GM23338 (cell line): ENCODE data around the gene PPP2R2D. TPM values are rescaled to one million over a fixed set of nuclear protein-coding genes. Genes with fewer than 3 reads are reported as not detected.

ENCODE experiments used
- ATAC-seq: fragments of 200-7000 bp; cut with Tn5 transposase; 3 replicates; pipeline ENCODE4 v1.9.1; 2020
- DNase-seq: peaks from one replicate; pipeline ENCODE4 v3.0.0-alpha.2; 2015; ENCODE audit warnings: low spot score
- H2AFZ ChIP-seq: fragments of 200-600 bp; sonication (generic); 2 replicates; pipeline ENCODE4 v1.8.0; 2016; ENCODE audit warnings: antibody characterized with exemption, mild to moderate bottlenecking, moderate library complexity
- H3F3A ChIP-seq: fragments of 200-600 bp; sonication (generic); replicated peaks from 2 replicates; pipeline ENCODE4 v1.8.0; 2017; ENCODE audit warnings: antibody characterized with exemption, mixed run types, low read depth
- H3K27ac ChIP-seq: fragments of 200-600 bp; sonication (generic); 2 replicates; pipeline ENCODE4 v1.6.1; 2016; ENCODE audit warnings: low read depth
- H3K27me3 ChIP-seq: fragments of 200-600 bp; sonication (generic); 2 replicates; pipeline ENCODE4 v1.8.0; 2016; ENCODE audit warnings: mild to moderate bottlenecking, mixed run types, moderate library complexity; ENCODE audit not compliant: insufficient read depth
- H3K36me3 ChIP-seq: fragments of 200-600 bp; sonication (generic); 2 replicates; pipeline ENCODE4 v1.8.0; 2016; ENCODE audit warnings: mild to moderate bottlenecking; ENCODE audit not compliant: insufficient read depth
- H3K4me1 ChIP-seq: fragments of 200-600 bp; sonication (generic); 2 replicates; pipeline ENCODE4 v1.8.0; 2016; ENCODE audit warnings: mild to moderate bottlenecking, moderate library complexity; ENCODE audit not compliant: insufficient read depth
- H3K4me2 ChIP-seq: fragments of 200-600 bp; sonication (generic); 2 replicates; pipeline ENCODE4 v1.7.1; 2017; ENCODE audit warnings: mixed run types
- H3K4me3 ChIP-seq: fragments of 200-600 bp; sonication (generic); 2 replicates; pipeline ENCODE4 v1.6.1; 2016; ENCODE audit warnings: mixed run types
- H3K79me2 ChIP-seq: fragments of 200-600 bp; sonication (generic); replicated peaks from 2 replicates; pipeline ENCODE4 v1.8.0; 2017; ENCODE audit warnings: mild to moderate bottlenecking; ENCODE audit not compliant: insufficient read depth
- H3K9me2 ChIP-seq: fragments of 200-600 bp; sonication (generic); 2 replicates; pipeline ENCODE4 v1.8.0; 2017; ENCODE audit not compliant: insufficient read depth
- H4K20me1 ChIP-seq: fragments of 200-600 bp; sonication (generic); replicated peaks from 2 replicates; pipeline ENCODE4 v1.8.0; 2017; ENCODE audit warnings: mild to moderate bottlenecking; ENCODE audit not compliant: insufficient read depth
- H3K27ac Mint-ChIP-seq: 2 replicates; pipeline ENCODE4 v1.8.0; 2020; ENCODE audit warnings: inconsistent platforms, mild to moderate bottlenecking, moderate library complexity, mixed read lengths
- H3K27me3 Mint-ChIP-seq: 3 replicates; pipeline ENCODE4 v1.8.0; 2022; ENCODE audit warnings: low read depth, mild to moderate bottlenecking, moderate library complexity, mixed read lengths, inconsistent platforms; ENCODE audit not compliant: insufficient read depth, poor library complexity
- H3K36me3 Mint-ChIP-seq: 3 replicates; pipeline ENCODE4 v1.8.0; 2021; ENCODE audit warnings: low read depth, mild to moderate bottlenecking, inconsistent platforms, moderate library complexity, mixed read lengths
- H3K4me1 Mint-ChIP-seq: 3 replicates; pipeline ENCODE4 v1.8.0; 2020; ENCODE audit warnings: mild to moderate bottlenecking, inconsistent platforms, mixed read lengths
- H3K4me3 Mint-ChIP-seq: 3 replicates; pipeline ENCODE4 v1.8.0; 2021; ENCODE audit warnings: moderate library complexity, mild to moderate bottlenecking, inconsistent platforms, mixed read lengths
- H3K9me3 Mint-ChIP-seq: 3 replicates; pipeline ENCODE4 v1.8.0; 2020; ENCODE audit warnings: moderate library complexity, mild to moderate bottlenecking, inconsistent platforms, mixed read lengths
- CREB1 ChIP-seq: fragments of 250-450 bp; sonication (Bioruptor Pico); IDR thresholded peaks from 2 replicates; pipeline ENCODE4 v1.5.0; 2020; ENCODE audit warnings: low read depth, mild to moderate bottlenecking, moderate library complexity
- ETS1 ChIP-seq: IDR thresholded peaks from 2 replicates; pipeline ENCODE4 v1.6.1; 2016; ENCODE audit warnings: antibody characterized with exemption
- EZH2 ChIP-seq: fragments of 200-600 bp; sonication (generic); IDR thresholded peaks from one replicate; pipeline ENCODE4 v1.8.0; 2017; ENCODE audit warnings: antibody characterized with exemption, mild to moderate bottlenecking, low read depth; ENCODE audit not compliant: unreplicated experiment
- EZH2phosphoT487 ChIP-seq: fragments of 200-600 bp; sonication (generic); IDR thresholded peaks from one replicate; pipeline ENCODE4 v1.8.1; 2018; ENCODE audit warnings: antibody characterized with exemption; ENCODE audit not compliant: unreplicated experiment
- JUNB ChIP-seq: IDR thresholded peaks from one replicate; pipeline ENCODE4 v1.6.1; 2016; ENCODE audit warnings: antibody characterized with exemption; ENCODE audit not compliant: unreplicated experiment
- NANOG ChIP-seq: IDR thresholded peaks from 2 replicates; pipeline ENCODE4 v1.6.1; 2016; ENCODE audit warnings: antibody characterized with exemption, borderline replicate concordance
- POLR2AphosphoS5 ChIP-seq: IDR thresholded peaks from 2 replicates; pipeline ENCODE4 v1.6.1; 2016; ENCODE audit warnings: antibody characterized with exemption, low read depth
- REST ChIP-seq: IDR thresholded peaks from one replicate; pipeline ENCODE4 v1.6.1; 2018; ENCODE audit warnings: antibody characterized with exemption; ENCODE audit not compliant: unreplicated experiment
- STAT1 ChIP-seq: IDR thresholded peaks from one replicate; pipeline ENCODE4 v1.6.1; 2016; ENCODE audit warnings: antibody characterized with exemption; ENCODE audit not compliant: unreplicated experiment
- ZNF114 ChIP-seq: fragments of 250-450 bp; sonication (Bioruptor Pico); IDR thresholded peaks from 2 replicates; pipeline ENCODE4 v1.5.0; 2020; ENCODE audit warnings: mild to moderate bottlenecking, moderate library complexity
- ZNF331 ChIP-seq: fragments of 250-450 bp; sonication (Bioruptor Pico); IDR thresholded peaks from 2 replicates; pipeline ENCODE4 v1.5.0; 2020; ENCODE audit warnings: low read depth, mild to moderate bottlenecking, moderate library complexity
- ZNF462 ChIP-seq: fragments of 250-450 bp; sonication (Bioruptor Pico); IDR thresholded peaks from 2 replicates; pipeline ENCODE4 v1.5.0; 2020; ENCODE audit warnings: mild to moderate bottlenecking, moderate library complexity
- polyA plus RNA-seq: library from polyadenylated mRNA; unstranded; fragments of >200 nt; fragmentation: Nextera tagmentation; extraction: Ambion mirVana; gene quantifications from 2 replicates; pipeline ENCODE4 v1.2.1, GENCODE V29; 2016
- total RNA-seq: library from RNA; depleted of rRNA; stranded (reverse); fragments of >200 nt; shearing (Covaris generic); gene quantifications from 2 replicates; pipeline ENCODE4 v1.2.3, GENCODE V29; 2014
- TF ChIP-seq, protein P1 (sequence below), 2 experiments: fragments of 200-600 bp in 1 of 2; sonication (generic) in 1 of 2; conservative IDR thresholded peaks; 2 replicates each; pipeline versions ENCODE4 v1.5.1 to v1.6.1; 2016 to 2017; ENCODE audit warnings: antibody characterized with exemption in 2 of 2, low read depth in 2 of 2, mild to moderate bottlenecking in 2 of 2, moderate library complexity in 1 of 2

PPP2R2D gene
- total and polyA plus RNA-seq, 2 experiments from 2014 or later, result 28.8 to 33.7 TPM

DNA sequence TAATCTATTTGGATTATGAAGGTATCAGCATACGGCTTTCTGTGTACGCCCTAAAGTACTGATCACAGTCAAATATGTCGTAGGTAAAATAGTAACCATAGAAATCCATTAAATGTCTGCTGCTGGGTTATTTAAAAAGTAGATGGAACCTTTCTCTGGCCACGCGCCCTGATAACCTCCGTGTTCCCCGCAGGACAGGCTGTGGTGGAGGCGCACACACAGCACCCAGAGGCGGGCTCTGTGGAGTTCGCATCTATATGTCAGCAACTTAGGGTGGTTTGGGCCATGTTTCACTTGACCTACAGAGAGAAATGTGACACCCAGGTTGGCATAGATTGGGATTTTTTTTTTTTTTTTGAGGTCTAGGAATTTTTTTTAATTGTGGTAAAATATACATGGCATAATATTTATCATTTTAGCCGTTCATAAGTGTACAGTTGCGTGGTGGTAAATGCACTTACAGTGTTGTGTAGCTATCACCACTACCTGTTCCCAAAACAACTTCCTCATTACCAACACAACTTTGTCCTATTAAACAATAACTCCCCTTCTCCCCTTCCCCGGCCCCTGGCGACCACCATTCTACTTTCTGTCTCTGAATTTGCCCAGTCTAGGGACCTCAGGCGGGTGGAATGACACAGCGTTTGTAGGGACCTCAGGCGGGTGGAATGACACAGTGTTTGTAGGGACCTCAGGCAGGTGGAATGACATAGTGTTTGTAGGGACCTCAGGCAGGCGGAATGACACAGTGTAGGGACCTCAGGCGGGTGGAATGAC is 15.4 kb downstream of the PPP2R2D start:
- no peak for TF ChIP-seq ZNF462 (CRISPR knock-in tag)
- no peak for TF ChIP-seq ETS1
- no peak for TF ChIP-seq CREB1 (CRISPR knock-in tag)
- TF ChIP-seq JUNB, result no peak
- TF ChIP-seq ZNF331 (CRISPR knock-in tag), result no peak
- TF ChIP-seq STAT1, result no peak
- TF ChIP-seq EZH2phosphoT487, result no peak
- TF ChIP-seq EZH2, result no peak
- TF ChIP-seq ZNF114, result no peak
- no peak for TF ChIP-seq POLR2AphosphoS5
- TF ChIP-seq NANOG, result no peak
- TF ChIP-seq, protein P1, sequence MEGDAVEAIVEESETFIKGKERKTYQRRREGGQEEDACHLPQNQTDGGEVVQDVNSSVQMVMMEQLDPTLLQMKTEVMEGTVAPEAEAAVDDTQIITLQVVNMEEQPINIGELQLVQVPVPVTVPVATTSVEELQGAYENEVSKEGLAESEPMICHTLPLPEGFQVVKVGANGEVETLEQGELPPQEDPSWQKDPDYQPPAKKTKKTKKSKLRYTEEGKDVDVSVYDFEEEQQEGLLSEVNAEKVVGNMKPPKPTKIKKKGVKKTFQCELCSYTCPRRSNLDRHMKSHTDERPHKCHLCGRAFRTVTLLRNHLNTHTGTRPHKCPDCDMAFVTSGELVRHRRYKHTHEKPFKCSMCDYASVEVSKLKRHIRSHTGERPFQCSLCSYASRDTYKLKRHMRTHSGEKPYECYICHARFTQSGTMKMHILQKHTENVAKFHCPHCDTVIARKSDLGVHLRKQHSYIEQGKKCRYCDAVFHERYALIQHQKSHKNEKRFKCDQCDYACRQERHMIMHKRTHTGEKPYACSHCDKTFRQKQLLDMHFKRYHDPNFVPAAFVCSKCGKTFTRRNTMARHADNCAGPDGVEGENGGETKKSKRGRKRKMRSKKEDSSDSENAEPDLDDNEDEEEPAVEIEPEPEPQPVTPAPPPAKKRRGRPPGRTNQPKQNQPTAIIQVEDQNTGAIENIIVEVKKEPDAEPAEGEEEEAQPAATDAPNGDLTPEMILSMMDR (conservative IDR thresholded peaks at IDR 0.05; ENCODE audit: low read depth in 2 of 2), result no peak
- TF ChIP-seq REST, result no peak
- Histone ChIP-seq H3K4me2 (no peak overlapping the region), H3F3A (no peaks in the 10 kb centered on the region), H3K36me3 (no peaks in the 10 kb centered on the region), H3K4me3 (no peak overlapping the region), H2AFZ (no peak overlapping the region), H4K20me1 (peaks cover 57% of the 10 kb centered on the region), H3K9me2 (peaks cover 2% of the 10 kb centered on the region; the same call in 1 of the 2 replicates), H3K27ac (no peak overlapping the region), H3K79me2 (peaks cover 69% of the 10 kb centered on the region), H3K4me1 (peaks cover 14% of the 10 kb centered on the region), H3K27me3 (no peaks in the 10 kb centered on the region)
- DNase-seq, result no peak
- H3K27me3 Mint-ChIP-seq, result peaks cover 5% of the 10 kb centered on the region
- no peak for ATAC-seq
- peaks cover 20% of the 10 kb centered on the region for H3K4me1 Mint-ChIP-seq
- no peak overlapping the region for H3K4me3 Mint-ChIP-seq
- peaks cover 20% of the 10 kb centered on the region for H3K36me3 Mint-ChIP-seq
- H3K9me3 Mint-ChIP-seq, result peaks cover 3% of the 10 kb centered on the region; the same call in 2 of the 3 replicates
- peak overlapping the region; percentile 67 for H3K27ac Mint-ChIP-seq
